Motor neuron (in vitro differentiated cells): Measurements from ENCODE around the gene FGGY. TPM values are rescaled to one million over a fixed set of nuclear protein-coding genes. Genes with fewer than 3 reads are reported as not detected.

Experiments used
- ATAC-seq, 8 experiments: fragments of 200-7000 bp; cut with Tn5 transposase; replicated peaks in 6 of 8; 2 replicates each; pipeline ENCODE4 v1.8.0; 2021; ENCODE audit warnings: mild to moderate bottlenecking in 8 of 8, moderate library complexity in 8 of 8
- H3K27ac ChIP-seq, 2 donors: fragments of 250-450 bp; sonication (Bioruptor Pico); 2 replicates each; pipeline ENCODE4 v1.9.0; 2021; ENCODE audit warnings: antibody characterized with exemption in 2 of 2, mild to moderate bottlenecking in 2 of 2, moderate library complexity in 1 of 2
- H3K4me1 ChIP-seq, 2 donors: fragments of 250-450 bp; sonication (Bioruptor Pico); replicated peaks in 1 of 2; 2 replicates each; pipeline ENCODE4 v1.6.1; 2021; ENCODE audit warnings: antibody characterized with exemption in 2 of 2, mild to moderate bottlenecking in 2 of 2, moderate library complexity in 1 of 2
- H3K4me3 ChIP-seq, 5 donors: fragments of 250-450 bp; sonication (Bioruptor Pico); 2 replicates each; pipeline ENCODE4 v1.9.0; 2021; ENCODE audit warnings: antibody characterized with exemption in 5 of 5, mild to moderate bottlenecking in 5 of 5, moderate library complexity in 4 of 5
- WGBS, 10 experiments: fragments of 450-650 bp; shearing (Covaris generic); methylation state at CpG; one replicate each; pipeline ENCODE4 v1.0.0; 2022; 5-methylcytosine and 5-hydroxymethylcytosine counted together
- in situ Hi-C, 9 experiments: fragments of 400-800 bp; cut with MboI; loops; one replicate each; pipeline ENCODE4 v1.15.0; 2021; ENCODE audit warnings: low sequenced_read_pairs in 9 of 9, low pct_unique_long_range_greater_than_20kb in 2 of 9; ENCODE audit not compliant: unreplicated experiment in 9 of 9
- total RNA-seq, 8 experiments: library from RNA; unstranded; fragments of 300-600 nt; gene quantifications; 2 replicates each; pipeline versions ENCODE4 v1.2.3 to v1.2.4, GENCODE V29; 2022

The FGGY gene
- total RNA-seq, 8 experiments from 2014 or later = 8.4 to 33.0 (median 18.6) TPM

DNA sequence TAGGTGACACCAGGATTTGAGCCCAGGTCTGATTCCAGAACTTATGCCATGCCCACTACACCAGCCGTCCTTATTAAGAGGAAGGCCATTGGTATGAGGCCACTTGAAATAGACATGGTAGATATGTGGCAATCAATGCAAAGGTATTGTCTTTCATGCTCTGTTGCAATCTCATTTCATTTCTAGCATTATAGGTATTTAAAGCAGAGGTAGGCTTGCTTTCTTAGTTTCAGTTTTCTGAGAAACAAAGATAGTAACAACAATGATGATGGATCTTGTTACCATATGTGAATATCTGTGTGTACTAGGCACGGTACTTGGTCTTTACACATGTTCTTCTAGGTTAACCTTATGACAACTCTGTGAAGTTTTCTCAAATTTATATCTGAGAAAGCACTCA, 113.1 kb downstream of the FGGY start:
- 78 to 100% (median 100%) methylated on average over 1 to 2 of the region's 2 CpGs; no CpG with 5 or more reads in 1 of the 10 experiments for WGBS, 10 experiments
- ATAC-seq = no peak
- in situ Hi-C loops = no loop called here
- Histone ChIP-seq H3K27ac (no peak overlapping the region), H3K4me1 (peaks cover 12 to 31% of the 10 kb centered on the region in 2 donors), H3K4me3 (no peak overlapping the region)

DNA sequence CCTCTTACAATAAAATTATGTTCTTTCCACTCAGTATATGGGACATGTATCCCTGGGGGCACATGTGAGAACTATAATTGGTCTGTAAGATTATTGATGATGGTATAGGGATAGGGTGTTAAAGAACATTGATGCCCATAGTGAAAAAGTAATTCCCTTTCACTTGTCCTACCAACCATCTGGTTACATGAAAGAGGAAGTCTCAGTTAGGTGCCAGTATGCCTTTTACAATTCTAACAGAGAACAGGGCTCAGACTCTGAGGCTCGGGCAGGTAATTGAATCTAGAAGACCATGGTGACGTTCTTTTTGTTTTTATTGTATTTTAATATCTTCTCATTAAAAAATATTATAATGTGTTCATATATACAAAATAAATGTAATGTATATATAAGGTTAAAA, 113.6 kb downstream of the FGGY start:
- H3K27ac ChIP-seq = no peak overlapping the region
- 57 to 100% (median 89%) methylated on average over 1 to 2 of the region's 2 CpGs; no CpG with 5 or more reads in 2 of the 10 experiments for WGBS, 10 experiments
- no peak for ATAC-seq
- in situ Hi-C loops = no loop called here
- no peak overlapping the region for H3K4me3 ChIP-seq
- peaks cover 12 to 31% of the 10 kb centered on the region in 2 donors for H3K4me1 ChIP-seq

DNA sequence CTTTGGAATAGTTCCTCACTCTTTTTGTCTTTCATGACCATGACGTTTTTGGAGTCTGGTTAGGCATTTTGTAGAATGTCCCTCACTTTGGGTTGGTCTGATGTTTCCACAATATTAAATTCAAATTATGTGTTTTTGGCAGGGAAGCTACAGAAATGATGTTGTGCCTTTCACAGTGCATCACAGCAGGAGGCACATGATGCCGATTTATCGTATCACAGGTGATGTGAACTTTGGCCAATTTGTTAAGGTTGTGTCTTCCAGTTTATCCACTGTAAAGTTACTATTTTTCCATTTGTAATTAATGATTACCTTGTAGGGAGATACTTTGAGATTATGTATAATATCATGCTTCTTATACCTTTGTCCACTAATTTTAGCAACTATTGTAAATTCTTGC, 114.3 kb downstream of the FGGY start:
- 75 to 100% (median 92%) methylated on average over 1 to 3 of the region's 3 CpGs for WGBS, 10 experiments
- ATAC-seq = no peak
- in situ Hi-C loops = no loop called here
- H3K4me1 ChIP-seq = peaks cover 17 to 31% of the 10 kb centered on the region in 2 donors
- H3K4me3 ChIP-seq = no peak overlapping the region
- H3K27ac ChIP-seq = no peak overlapping the region

DNA sequence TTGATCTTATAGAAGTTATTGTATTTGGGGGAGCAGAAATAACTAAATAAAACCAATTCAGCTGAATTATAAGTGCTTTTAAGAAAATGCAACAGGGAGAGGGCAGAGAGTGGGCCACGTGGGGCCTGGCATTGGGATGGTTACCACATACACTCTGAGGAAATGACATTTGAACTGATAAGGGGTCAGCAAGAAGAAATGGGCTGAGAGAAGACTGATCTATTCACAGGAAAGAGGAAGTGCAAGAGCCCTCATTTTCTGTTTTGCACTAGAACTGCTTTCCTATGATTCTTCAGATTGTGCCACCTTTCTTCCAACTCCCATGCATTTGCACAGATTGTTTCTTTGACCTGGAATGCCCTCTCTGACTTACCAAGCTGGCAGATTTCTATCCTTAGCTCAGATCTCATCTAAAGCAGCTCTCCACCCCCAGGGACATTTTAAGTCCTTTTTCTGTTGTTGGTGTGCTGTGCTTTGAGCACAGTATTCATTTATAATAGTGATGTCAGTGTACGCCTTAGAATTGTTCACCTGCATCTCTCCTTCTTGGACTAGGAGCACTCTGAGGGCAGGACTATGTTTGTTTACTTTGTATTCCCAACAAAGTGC, 115.9 kb downstream of the FGGY start:
- WGBS, 10 experiments = 71 to 95% (median 83%) methylated on average over 1 to 2 of the region's 2 CpGs
- H3K27ac ChIP-seq = no peak overlapping the region
- peaks cover 19 to 21% of the 10 kb centered on the region in 2 donors for H3K4me1 ChIP-seq
- no peak overlapping the region for H3K4me3 ChIP-seq
- ATAC-seq = no peak
- in situ Hi-C loops = no loop called here

DNA sequence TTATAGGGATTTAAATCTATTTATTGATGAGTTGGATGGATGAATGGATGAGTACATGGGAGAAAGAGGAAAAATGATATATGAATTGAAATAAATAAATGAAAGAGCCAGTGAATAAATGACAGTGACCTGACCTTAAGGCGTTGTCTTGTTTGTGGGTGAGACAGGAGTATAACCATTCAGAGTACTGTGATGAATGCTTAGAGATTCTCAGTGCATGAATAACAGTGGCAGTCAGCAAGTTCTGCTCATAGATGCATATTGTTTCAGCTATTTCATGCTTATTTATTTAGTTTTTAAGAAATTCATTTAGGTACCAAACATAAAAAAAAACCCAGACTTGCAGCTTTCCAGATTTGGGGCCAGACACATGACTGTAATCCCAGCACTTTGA, 116.4 kb downstream of the FGGY start:
- H3K27ac ChIP-seq = no peak overlapping the region
- H3K4me1 ChIP-seq = peaks cover 19 to 24% of the 10 kb centered on the region in 2 donors
- peak in 2 of 8 experiments; percentile 40 to 50 for ATAC-seq
- H3K4me3 ChIP-seq = no peak overlapping the region
- in situ Hi-C loops = no loop called here
- WGBS, 10 experiments = 44 to 100% (median 83%) methylated on average over 1 of the region's 1 CpG; no CpG with 5 or more reads in 1 of the 10 experiments

DNA sequence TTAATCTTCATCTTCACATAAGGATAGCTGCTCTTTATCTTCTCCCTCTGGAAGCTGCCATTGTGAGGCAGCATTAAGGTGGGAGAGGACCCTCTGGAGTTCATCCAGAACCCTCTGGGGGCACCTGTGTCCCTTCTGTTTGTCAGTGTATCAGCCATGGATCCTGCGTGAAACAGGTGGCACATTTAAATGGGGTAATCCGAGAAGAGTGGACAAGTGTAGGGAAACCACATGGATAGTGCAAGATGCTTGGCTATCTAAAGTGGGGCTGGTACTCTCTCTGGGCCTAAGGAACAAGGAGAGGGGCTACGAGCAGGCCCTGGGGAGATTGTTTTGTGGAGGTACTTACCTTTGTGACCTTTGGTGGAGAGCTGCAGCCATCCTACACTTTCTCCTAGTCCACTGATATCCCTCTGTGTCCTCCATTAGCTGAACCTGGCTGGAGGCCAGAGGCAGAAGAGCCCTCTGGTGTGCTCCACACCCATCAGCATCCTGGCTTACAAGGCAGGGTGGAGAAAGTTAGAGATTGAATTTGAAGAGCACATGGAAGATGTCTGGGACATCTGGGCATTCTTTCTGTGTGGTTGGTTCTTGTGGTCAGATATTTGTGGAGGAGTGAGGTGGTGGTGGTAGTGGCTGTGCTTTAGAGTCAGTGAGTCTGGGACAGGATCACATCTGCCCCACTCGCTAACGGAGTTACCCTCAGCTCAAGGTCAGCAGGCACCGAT, 117.7 kb downstream of the FGGY start:
- 39 to 100% (median 94%) methylated on average over 1 to 6 of the region's 6 CpGs for WGBS, 10 experiments
- in situ Hi-C loops = no loop called here
- H3K27ac ChIP-seq = no peak overlapping the region
- no peak overlapping the region for H3K4me3 ChIP-seq
- peaks cover 19 to 26% of the 10 kb centered on the region in 2 donors for H3K4me1 ChIP-seq
- peak in 3 of 8 experiments; percentile 66 to 86 (median 85) for ATAC-seq

DNA sequence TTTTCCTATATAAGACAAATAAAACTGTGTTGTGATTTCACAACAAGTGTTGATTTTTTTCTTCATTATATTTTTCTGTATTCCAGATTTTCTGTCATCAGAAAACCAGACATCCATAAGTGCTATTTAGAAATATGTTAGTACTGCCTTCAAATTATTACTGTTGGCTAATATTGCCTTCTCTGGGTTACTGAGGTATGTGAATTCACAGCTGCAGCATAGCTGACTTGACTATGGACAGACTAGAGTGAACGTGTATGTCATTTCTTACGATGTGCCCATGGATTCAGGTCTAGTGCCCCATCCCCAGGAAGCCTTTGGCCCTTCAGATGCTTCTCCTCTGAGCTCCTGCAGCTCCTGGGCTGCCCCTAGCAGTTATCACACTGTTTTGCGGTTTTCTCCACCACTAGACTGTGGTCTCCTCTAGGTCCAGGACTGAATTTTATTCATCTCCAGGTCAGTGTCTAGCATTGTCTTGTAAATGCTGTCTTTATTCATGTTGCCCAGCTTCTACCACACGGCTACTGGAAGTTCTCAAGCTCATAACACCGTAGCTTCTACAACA, 118.5 kb downstream of the FGGY start:
- no peak overlapping the region for H3K4me3 ChIP-seq
- peak in 1 of 8 experiments; percentile 44 for ATAC-seq
- in situ Hi-C loops = no loop called here
- WGBS, 10 experiments = 35 to 95% (median 84%) methylated on average over 2 to 5 of the region's 5 CpGs; no CpG with 5 or more reads in 2 of the 10 experiments
- no peak overlapping the region for H3K27ac ChIP-seq
- H3K4me1 ChIP-seq = peaks cover 21 to 30% of the 10 kb centered on the region in 2 donors

DNA sequence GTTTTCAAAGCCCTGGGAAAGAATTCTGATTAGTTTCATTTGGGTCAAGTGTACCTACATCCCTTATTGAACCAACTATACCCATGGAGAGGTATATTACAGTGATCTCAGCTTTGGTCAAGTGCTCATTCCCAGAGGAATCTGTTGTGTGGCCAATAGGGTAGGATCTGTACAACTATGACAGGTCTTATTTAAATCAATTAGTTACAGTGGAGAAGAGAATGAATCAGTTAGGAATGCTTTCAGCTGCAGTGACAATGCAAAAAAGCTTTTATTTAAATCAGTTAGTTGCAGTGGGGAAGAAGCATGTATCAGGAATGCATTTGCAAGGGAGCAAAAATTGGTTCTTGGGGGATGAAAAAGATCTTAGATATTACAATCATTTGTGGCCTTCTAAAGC, 119.0 kb downstream of the FGGY start:
- in situ Hi-C loops = no loop called here

DNA sequence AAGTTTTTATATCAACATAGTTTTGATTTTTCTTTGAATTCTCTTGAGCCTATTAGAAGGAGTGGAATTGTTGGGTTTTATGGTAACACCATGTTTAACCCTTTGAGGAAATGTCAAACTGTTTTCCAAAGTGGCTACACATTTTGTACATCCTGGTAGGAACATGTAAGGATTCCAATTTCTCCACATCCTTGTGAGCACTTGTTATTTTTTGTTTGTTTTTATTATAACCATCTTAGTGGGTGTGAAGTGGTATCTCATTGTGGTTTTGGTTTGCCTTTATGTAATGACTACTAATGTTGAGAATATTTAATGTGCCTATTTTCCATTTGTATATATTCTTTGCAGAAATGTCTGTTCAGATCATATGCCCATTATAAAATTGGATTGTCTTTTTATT, 120.5 kb downstream of the FGGY start:
- H3K27ac ChIP-seq = no peak overlapping the region
- no peak overlapping the region for H3K4me3 ChIP-seq
- in situ Hi-C loops = no loop called here
- ATAC-seq = no peak
- H3K4me1 ChIP-seq = peaks cover 23 to 30% of the 10 kb centered on the region in 2 donors

More for the DNA sequence above, 119.0 kb downstream of the FGGY start:
- no peak overlapping the region for H3K27ac ChIP-seq
- H3K4me1 ChIP-seq = peaks cover 21 to 30% of the 10 kb centered on the region in 2 donors
- no peak overlapping the region for H3K4me3 ChIP-seq
- peak in 5 of 8 experiments; percentile 17 to 92 (median 43) for ATAC-seq

DNA sequence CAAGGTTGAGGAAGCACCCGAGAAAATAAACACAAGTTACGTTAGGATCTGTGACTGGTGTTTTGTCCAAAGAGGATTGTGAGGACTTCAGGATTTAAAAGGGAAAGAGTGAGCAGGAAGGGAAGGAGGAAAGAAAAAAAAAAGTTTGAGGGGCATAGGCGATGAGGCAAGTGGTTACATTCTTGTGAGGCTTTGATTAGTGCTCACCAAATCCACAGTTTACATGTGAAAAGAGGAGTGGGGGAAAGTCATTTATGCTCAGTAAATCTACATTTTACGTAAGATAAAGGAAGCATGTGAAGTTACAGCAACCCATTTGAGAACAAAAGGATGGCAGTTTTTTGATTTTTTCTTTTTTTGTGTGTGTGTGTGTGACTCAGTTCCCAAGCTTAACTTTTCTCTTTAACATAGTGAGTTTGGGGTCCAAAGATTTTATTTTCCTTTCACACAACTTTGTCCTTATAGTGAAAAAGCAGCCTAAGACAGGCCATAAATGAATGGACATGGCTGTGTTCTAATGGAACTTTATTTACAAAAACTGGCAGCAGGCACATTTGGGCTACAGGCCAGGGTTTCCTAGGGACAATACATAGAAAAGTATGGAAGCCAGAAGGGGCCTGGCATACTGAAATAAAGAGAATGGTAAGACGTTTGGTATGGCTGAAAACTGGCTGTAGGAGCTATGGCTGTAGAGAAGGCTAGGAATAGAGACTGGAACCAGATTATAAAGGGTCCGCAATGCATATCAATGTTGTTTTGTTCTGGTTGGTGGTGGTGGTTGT, 121.7 kb downstream of the FGGY start:
- ATAC-seq = peak in 5 of 8 experiments; percentile 13 to 79 (median 40)
- Histone ChIP-seq H3K27ac (peak overlapping the region in 1 of 2 donors; percentile 35), H3K4me3 (no peak overlapping the region), H3K4me1 (peaks cover 23 to 30% of the 10 kb centered on the region in 2 donors)
- in situ Hi-C loops = no loop called here
- 50 to 98% (median 78%) methylated on average over 3 to 6 of the region's 6 CpGs for WGBS, 10 experiments

DNA sequence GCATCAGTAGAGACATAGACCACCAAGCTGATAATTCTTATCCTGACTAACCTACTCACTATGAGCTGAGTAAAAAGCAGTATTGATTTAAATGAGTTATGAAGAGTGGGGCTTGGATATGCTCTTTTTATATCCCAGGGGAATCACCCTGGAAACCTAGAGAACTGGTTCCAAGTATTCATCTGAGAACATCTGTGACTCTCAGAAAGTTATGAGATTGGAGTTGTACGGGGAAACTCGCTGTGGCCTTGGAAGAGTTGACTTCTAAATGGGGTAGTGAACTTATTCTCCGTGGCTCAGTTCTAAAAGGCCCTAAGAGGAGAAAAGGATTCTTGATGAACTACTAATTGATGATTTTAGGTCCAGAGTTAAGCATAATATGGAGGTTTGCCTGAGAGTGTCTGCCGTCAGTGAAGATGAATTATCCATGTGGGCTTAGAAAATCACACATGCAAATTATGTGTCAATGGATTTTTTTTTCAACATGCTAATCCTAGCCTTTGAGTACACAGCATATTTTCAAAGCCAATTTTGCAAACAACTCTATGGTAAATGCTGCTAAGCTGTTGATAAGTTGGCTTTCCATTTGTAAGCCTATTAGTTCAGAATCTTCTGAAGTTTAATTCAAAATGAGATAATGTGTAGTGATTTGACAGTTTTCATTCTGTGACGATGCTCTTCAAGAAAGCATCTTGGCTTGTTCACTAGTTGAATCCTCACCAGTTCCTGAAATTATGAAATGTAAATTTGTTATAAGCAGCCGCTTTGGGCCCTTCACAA, 122.7 kb downstream of the FGGY start:
- in situ Hi-C loops = no loop called here
- ATAC-seq = peak in 5 of 8 experiments; percentile 13 to 78 (median 52)
- no peak overlapping the region for H3K4me3 ChIP-seq
- H3K27ac ChIP-seq = no peak overlapping the region
- peaks cover 23 to 30% of the 10 kb centered on the region in 2 donors for H3K4me1 ChIP-seq
- 46 to 100% (median 84%) methylated on average over 1 to 6 of the region's 6 CpGs for WGBS, 10 experiments

DNA sequence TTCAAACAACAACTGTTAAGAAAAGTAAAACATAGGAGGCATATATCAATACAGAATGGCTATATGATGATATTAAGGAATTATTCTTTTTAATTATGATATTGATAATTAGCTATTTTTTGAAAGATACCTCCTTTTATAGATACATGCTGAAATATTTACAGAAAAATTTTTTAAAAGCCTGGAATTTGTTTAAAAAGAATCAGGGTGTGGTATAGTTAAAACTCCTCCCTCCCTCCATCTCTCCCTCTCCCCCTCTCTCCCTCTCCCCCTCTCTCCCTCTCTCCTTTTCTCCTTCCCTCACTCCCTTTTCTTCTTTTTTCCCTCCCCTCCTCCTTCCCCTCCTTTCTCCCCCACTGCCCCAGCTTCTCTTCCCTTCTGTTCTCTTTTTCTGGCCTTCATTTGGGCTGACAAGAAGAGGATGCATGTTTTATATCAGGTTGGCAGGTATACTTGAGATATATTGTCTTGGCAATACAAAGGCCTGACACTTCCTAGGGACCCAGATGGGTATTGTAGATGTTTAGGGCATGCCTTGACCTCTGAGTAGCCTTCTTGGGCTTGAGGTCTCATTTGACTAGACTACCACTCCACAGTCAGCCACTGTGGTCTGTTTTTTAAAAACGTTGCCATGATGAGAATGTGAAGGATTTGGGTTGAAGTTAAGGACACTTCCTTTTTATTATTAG, 124.5 kb downstream of the FGGY start:
- no peak overlapping the region for H3K4me3 ChIP-seq
- in situ Hi-C loops = no loop called here
- no peak overlapping the region for H3K27ac ChIP-seq
- 0 to 100% (median 63%) methylated on average over 1 of the region's 1 CpG; no CpG with 5 or more reads in 5 of the 10 experiments for WGBS, 10 experiments
- no peak for ATAC-seq
- H3K4me1 ChIP-seq = peaks cover 23% of the 10 kb centered on the region in 2 donors
